Activated T-cell treated with anti-CD3 and anti-CD28 coated beads for 4 hours (primary cell): Measurements from ENCODE around the gene ERVW-1.

Experiments
- DNase-seq: peaks from one replicate; pipeline ENCODE4 v3.0.0-alpha.2; 2020

The ERVW-1 gene

DNA sequence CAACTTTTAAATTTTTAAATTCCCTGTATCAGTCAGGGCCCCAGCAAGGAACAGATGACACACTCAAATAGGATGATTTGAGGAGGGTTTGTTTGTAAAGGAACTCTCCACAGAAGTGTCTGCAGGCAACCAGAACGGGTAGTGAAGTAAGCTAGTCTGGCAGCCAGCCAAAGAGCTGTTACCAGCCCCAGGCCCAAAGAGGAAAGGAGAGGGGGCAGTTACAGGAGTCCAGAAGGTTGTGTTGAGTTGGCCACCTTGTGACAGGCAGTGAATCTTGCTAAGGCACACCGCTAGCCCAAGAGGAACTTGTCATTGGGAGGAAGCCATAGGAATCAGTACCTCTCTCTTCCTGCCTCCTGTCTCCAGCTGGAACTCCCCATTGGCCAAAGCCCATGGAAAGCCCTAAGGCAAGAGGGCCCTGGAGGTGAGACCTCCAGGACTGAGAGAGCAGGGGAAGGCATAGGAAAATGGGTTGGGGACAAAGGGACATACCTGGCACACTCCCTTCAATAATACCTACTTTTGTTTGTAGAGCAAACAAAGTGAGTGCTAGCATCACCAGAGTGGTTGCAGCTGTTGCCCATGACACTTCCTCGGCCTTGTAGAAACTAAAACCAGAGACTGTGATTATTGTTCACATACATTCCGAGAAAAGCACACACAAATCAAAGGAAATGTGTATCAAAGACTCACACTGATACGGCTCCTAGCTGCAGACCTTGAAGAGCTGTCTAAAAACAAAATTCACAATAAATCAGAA lies 55.9 kb downstream of the ERVW-1 start:
- no peak for DNase-seq
